Endothelial cell of umbilical vein (primary cell): ENCODE results near the gene IL16. TPM values are rescaled to one million over a fixed set of nuclear protein-coding genes. Genes with fewer than 3 reads are reported as not detected.

Source experiments
- BruUV-seq: library from RNA; stranded (reverse); fragments of 400-500 nt; replicated peaks from 2 replicates; lab custom pipeline; 2021; lab: Mats Ljungman, UMichigan
- CTCF ChIA-PET: fragments of 300-600, 350-600 bp; sonication (Branson Sonifier 250); formaldehyde crosslinking; loops from one replicate; lab custom pipeline; 2021; ENCODE audit warnings: antibody characterized with exemption, inconsistent platforms; lab: Charles Lee
- POLR2A ChIA-PET: fragments of 300-600, 350-600 bp; sonication (Branson Sonifier 250); formaldehyde crosslinking; loops from one replicate; lab custom pipeline; 2021; ENCODE audit warnings: antibody characterized with exemption, inconsistent platforms; lab: Charles Lee
- DNase-seq: peaks from one replicate; pipeline ENCODE4 v3.0.0-alpha.2; 2011; ENCODE audit warnings: low read depth, low spot score
- FAIRE-seq: peaks from 2 replicates; lab custom pipeline; 2011; peaks lifted over from hg19 to GRCh38; lab: Jason Lieb, UNC
- H2AFZ ChIP-seq: 2 replicates; pipeline ENCODE4 v1.6.0; 2012; ENCODE audit warnings: low read depth, low read length, control low read depth, inconsistent platforms
- H3K27ac ChIP-seq: 2 replicates; pipeline ENCODE4 v1.5.1; 2011; ENCODE audit warnings: low read depth, mild to moderate bottlenecking, control low read depth, low read length, moderate library complexity; ENCODE audit not compliant: insufficient read depth
- H3K27me3 ChIP-seq, 2 experiments: 2 replicates each; pipeline versions ENCODE4 v1.6.0 to v1.6.1; 2011; ENCODE audit warnings: low read length in 2 of 2, mixed read lengths in 1 of 2; ENCODE audit not compliant: control insufficient read depth in 2 of 2, insufficient read depth in 2 of 2
- H3K36me3 ChIP-seq, 2 experiments: 2 replicates in 1 of 2; 3 replicates in 1 of 2; pipeline ENCODE4 v1.5.1; 2011; ENCODE audit warnings: low read length in 2 of 2, mild to moderate bottlenecking in 1 of 2, moderate library complexity in 1 of 2; ENCODE audit not compliant: control insufficient read depth in 2 of 2, insufficient read depth in 2 of 2; ENCODE audit errors: extremely low read depth in 1 of 2
- H3K4me1 ChIP-seq: 3 replicates; pipeline ENCODE4 v1.5.1; 2011; ENCODE audit warnings: mild to moderate bottlenecking, low read length; ENCODE audit not compliant: control insufficient read depth, insufficient read depth; ENCODE audit errors: extremely low read depth
- H3K4me2 ChIP-seq: 2 replicates; pipeline ENCODE4 v1.6.1; 2011; ENCODE audit warnings: low read length, control low read depth, mixed read lengths; ENCODE audit not compliant: insufficient read depth
- H3K4me3 ChIP-seq, 3 experiments: fragments of 200-600 bp in 1 of 3; sonication (generic), shearing (Covaris generic) in 1 of 3; replicated peaks in 1 of 3; 2 replicates each; pipeline ENCODE4 v1.5.1; 2011 to 2016; ENCODE audit warnings: control low read depth in 3 of 3, low read length in 3 of 3, mild to moderate bottlenecking in 2 of 3, inconsistent platforms in 1 of 3, low read depth in 1 of 3, moderate library complexity in 1 of 3; ENCODE audit not compliant: insufficient read depth in 1 of 3
- H3K79me2 ChIP-seq: 2 replicates; pipeline ENCODE4 v1.6.0; 2012; ENCODE audit warnings: low read length, inconsistent platforms; ENCODE audit not compliant: control insufficient read depth, insufficient read depth
- H3K9ac ChIP-seq: replicated peaks from 2 replicates; pipeline ENCODE3; 2011; ENCODE audit warnings: low read length, control low read depth; ENCODE audit not compliant: insufficient read depth; ENCODE audit errors: extremely low read depth
- H3K9me1 ChIP-seq: replicated peaks from 3 replicates; pipeline ENCODE4 v1.6.0; 2011; ENCODE audit warnings: mild to moderate bottlenecking, low read length; ENCODE audit not compliant: control insufficient read depth, insufficient read depth; ENCODE audit errors: extremely low read depth
- H3K9me3 ChIP-seq: replicated peaks from 2 replicates; pipeline ENCODE4 v1.5.1; 2012; ENCODE audit warnings: low read length, inconsistent platforms; ENCODE audit not compliant: control insufficient read depth, insufficient read depth
- H4K20me1 ChIP-seq: replicated peaks from 2 replicates; pipeline ENCODE3; 2011; ENCODE audit warnings: mild to moderate bottlenecking, low read length; ENCODE audit not compliant: control insufficient read depth, insufficient read depth; ENCODE audit errors: extremely low read depth
- CTCF ChIP-seq, 2 donors: IDR thresholded peaks; 1 replicate in 1 of 2; 2 replicates in 1 of 2; pipeline ENCODE4 v1.5.1; 2011; ENCODE audit warnings: low read length in 2 of 2, mild to moderate bottlenecking in 2 of 2, moderate library complexity in 2 of 2, control low read depth in 1 of 2, inconsistent platforms in 1 of 2, low read depth in 1 of 2; ENCODE audit not compliant: insufficient read depth in 1 of 2; ENCODE audit errors: extremely low read depth in 1 of 2
- EZH2 ChIP-seq: IDR thresholded peaks from 2 replicates; pipeline ENCODE4 v1.6.1; 2012; ENCODE audit warnings: borderline replicate concordance, low read depth, mild to moderate bottlenecking, moderate library complexity, low read length, inconsistent platforms; ENCODE audit not compliant: severe bottlenecking
- FOS ChIP-seq: IDR thresholded peaks from 2 replicates; pipeline ENCODE4 v1.6.1; 2011; ENCODE audit warnings: mild to moderate bottlenecking, low read length, moderate library complexity, borderline replicate concordance; ENCODE audit not compliant: insufficient read depth
- GATA2 ChIP-seq: IDR thresholded peaks from 2 replicates; pipeline ENCODE4 v1.7.0; 2011; ENCODE audit warnings: low read depth, mild to moderate bottlenecking, moderate library complexity, mixed read lengths, low read length; ENCODE audit not compliant: insufficient read length, insufficient read depth
- JUN ChIP-seq: IDR thresholded peaks from 2 replicates; pipeline ENCODE4 v1.6.1; 2011; ENCODE audit warnings: borderline replicate concordance, low read depth; ENCODE audit not compliant: insufficient read length, insufficient read depth
- MAX ChIP-seq: IDR thresholded peaks from 2 replicates; pipeline ENCODE4 v1.6.1; 2011; ENCODE audit not compliant: insufficient read depth, insufficient read length
- MYC ChIP-seq: IDR thresholded peaks from one replicate; pipeline ENCODE4 v1.6.1; 2011; ENCODE audit warnings: mild to moderate bottlenecking, low read depth, low read length
- POLR2A ChIP-seq: IDR thresholded peaks from 2 replicates; pipeline ENCODE4 v1.6.1; 2012; ENCODE audit warnings: low read depth, mild to moderate bottlenecking, control low read depth, low read length
- POLR2AphosphoS5 ChIP-seq: IDR thresholded peaks from 2 replicates; pipeline ENCODE4 v1.6.1; 2012; ENCODE audit warnings: low read depth, mild to moderate bottlenecking, control low read depth, low read length, moderate library complexity; ENCODE audit not compliant: insufficient read depth
- dilution Hi-C: fragments of 300-500 bp; cut with MboI; formaldehyde crosslinking; loops from one replicate; pipeline ENCODE4 v1.15.0; 2019; ENCODE audit warnings: low sequenced_read_pairs; ENCODE audit not compliant: extremely low pct_ligation_motif_present
- intact Hi-C: fragments of 100-400 bp; cut with micrococcal nuclease; formaldehyde crosslinking; loops from one replicate; pipeline ENCODE4 v1.10.0; 2022
- polyA plus RNA-seq, 4 experiments: library from polyadenylated mRNA; depleted of rRNA in 3 of 4; stranded (reverse) in 3 of 4; unstranded in 1 of 4; fragments of >200 nt; gene quantifications; 2 replicates each; pipeline versions ENCODE4 v1.2.1 to v1.2.3, GENCODE V29; 2011 to 2012; ENCODE audit warnings: missing spikeins in 1 of 4
- total RNA-seq: library from RNA; stranded (reverse); gene quantifications from 2 replicates; pipeline ENCODE4 v1.2.3, GENCODE V29; 2021

The IL16 gene
- total and polyA plus RNA-seq, 2 donors (not counting 3 experiments of a cell fraction or from before 2014, with no cell fraction given): 0.29 to 2.1 TPM

- H3K36me3 ChIP-seq: no peaks in the 10 kb centered on the region
- ChIA-PET POLR2A (no interaction called here), CTCF (no interaction called here)
- DNase-seq (no peak), FAIRE-seq (no peak)
- H2AFZ ChIP-seq: no peak overlapping the region
- H3K4me3 ChIP-seq: no peak overlapping the region
- intact Hi-C loops (no loop called here), dilution Hi-C loops (no loop called here)
- no peaks in the 10 kb centered on the region for H3K9me3 ChIP-seq
- H3K9ac ChIP-seq: no peak overlapping the region
- no peak for TF ChIP-seq JUN
- no peak for TF ChIP-seq CTCF (IDR thresholded peaks at IDR 0.05; ENCODE audit: extremely low read depth in 1 of 2, insufficient read depth in 1 of 2, low read depth in 1 of 2, low read length in 2 of 2)
- TF ChIP-seq GATA2: no peak
- no peak for TF ChIP-seq POLR2AphosphoS5
- no peak for TF ChIP-seq POLR2A
- TF ChIP-seq FOS: no peak
- no peak for TF ChIP-seq MYC
- no peak for TF ChIP-seq EZH2
- no peak for TF ChIP-seq MAX
- H3K9me1 ChIP-seq: no peaks in the 10 kb centered on the region
- H3K27ac ChIP-seq: no peak overlapping the region
- H3K4me2 ChIP-seq: no peak overlapping the region
- no peaks in the 10 kb centered on the region for H3K79me2 ChIP-seq
- H3K4me1 ChIP-seq: peaks cover 8% of the 10 kb centered on the region
- no peaks in the 10 kb centered on the region for H4K20me1 ChIP-seq
- H3K27me3 ChIP-seq: peaks cover 0 to 2% of the 10 kb centered on the region in 2 experiments
- no TSS peak for BruUV-seq
These were observed 101.9 kb downstream of the IL16 start for GRCh38 chr15:81298611-81299010.
